Stimulated activated naive CD8-positive, alpha-beta T cell treated with anti-CD3 and anti-CD28 coated beads, Interleukin-15, Interleukin-2, amounts not matched to agents 100 U/mL and 50 U/mL, for 24 hours (primary cell): ENCODE results near the gene GLCCI1.
"Not testable (repeated sequence)": the region's sequence is repeated elsewhere in the genome, so short reads cannot be mapped to it uniquely, and the experiment has no call there.

Source experiments
- ATAC-seq: fragments of 150-1000 bp; cut with Tn5 transposase; one replicate; pipeline ENCODE4 v1.10.0; 2021
- DNase-seq: peaks from one replicate; pipeline ENCODE4 v3.0.0; 2021

Gene GLCCI1

GRCh38 chr7:8094164-8095140 lies 125.9 kb downstream of the GLCCI1 start:
- ATAC-seq (no peak), DNase-seq (no peak)

DNA sequence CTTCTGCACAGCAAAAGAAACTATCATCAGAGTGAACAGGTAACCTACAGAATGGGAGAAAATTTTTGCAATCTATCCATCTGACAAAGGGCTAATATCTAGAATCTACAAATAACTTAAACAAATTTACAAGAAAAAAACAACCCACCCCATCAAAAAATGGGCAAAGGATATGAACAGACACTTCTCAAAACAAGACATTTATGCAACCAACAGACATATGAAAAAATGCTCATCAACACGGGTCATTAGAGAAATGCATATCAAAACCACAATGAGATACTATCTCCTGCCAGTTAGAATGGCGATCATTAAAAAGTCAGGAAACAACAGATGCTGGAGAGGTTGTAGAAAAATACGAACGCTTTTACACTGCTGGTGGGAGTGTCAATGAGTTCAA lies 132.7 kb downstream of the GLCCI1 start:
- not testable (repeated sequence) for ATAC-seq, DNase-seq

GRCh38 chr7:8103282-8103681 lies 134.7 kb downstream of the GLCCI1 start:
- ATAC-seq, result no peak
- DNase-seq, result no peak

DNA sequence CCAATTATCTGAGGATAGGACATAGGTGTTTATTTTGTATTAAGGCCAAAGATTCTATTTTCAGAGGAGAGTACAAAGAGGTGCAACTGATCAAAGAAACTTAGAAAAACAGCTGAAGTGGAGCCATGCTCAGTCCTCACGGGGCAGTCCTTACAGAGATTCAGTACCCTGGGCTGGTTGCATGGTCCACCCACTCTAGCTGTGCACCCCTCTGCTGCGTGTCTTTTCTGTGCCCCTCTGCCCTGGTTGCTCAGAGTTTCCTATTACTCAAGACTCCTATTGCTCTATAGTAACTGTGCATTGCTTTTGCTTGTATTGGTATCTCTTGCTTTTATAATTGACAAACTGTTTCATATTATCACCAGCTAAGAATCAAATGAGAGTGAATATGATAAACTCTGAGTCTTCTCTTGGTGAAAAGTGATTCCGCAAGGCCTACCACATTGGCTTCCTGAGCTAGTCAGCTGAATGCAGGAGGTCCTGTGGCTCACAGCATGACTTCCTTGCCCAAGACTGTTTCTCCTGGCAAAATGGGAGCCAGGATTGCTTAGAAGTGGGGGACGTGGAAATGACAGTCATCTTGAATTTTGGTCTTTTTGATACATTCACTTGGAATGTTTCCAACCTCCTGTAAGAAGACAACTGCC lies 137.0 kb downstream of the GLCCI1 start:
- DNase-seq, result no peak
- peak; percentile 84 for ATAC-seq

- ATAC-seq, result no peak
- no peak for DNase-seq
These were observed 140.8 kb downstream of the GLCCI1 start for GRCh38 chr7:8109196-8110022.

GRCh38 chr7:8111282-8111960 lies 142.8 kb downstream of the GLCCI1 start:
- DNase-seq, result no peak

DNA sequence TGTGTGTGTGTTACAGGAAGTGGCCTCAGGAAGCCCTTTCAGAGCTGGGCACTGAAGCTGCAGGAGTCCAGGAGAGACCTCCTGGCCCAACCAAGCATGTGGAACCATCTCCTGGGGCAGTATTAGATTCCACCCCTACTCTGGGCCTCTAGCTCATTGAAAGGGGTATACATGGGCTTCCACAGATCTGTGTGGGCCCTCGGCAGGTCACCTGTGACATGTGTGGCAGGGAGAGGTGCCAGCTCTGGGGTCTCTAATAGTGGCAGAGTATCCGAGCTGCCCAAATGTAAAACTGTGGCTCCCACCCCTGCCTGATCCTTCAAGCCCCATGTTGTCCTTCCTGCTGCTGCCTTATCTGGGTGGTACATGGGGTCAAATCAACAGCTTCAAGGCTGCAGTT lies 144.1 kb downstream of the GLCCI1 start:
- no peak for DNase-seq
- ATAC-seq, result no peak

More at GRCh38 chr7:8111282-8111960, 142.8 kb downstream of the GLCCI1 start:
- no peak for ATAC-seq

DNA sequence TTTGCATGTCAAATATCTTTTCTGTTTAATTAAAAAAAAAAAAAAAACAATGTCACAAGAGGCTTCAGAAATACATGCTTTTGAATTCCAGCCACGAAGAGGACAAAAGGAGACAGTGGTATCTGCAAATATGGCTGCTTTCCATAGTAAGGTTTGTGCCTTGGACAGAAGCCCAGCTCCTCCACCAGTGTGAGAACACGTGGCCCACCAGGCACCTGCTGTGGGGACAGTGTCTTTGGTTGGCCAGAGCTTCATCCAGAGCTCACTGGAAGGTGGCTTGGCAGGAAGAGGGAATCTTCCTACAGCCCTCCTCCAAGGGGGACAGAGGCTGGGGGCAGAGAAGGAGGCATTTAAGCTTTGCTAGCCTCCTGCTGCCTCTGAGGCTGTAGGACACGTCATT lies 144.6 kb downstream of the GLCCI1 start:
- no peak for DNase-seq
- no peak for ATAC-seq

GRCh38 chr7:8114175-8114574 lies 145.6 kb downstream of the GLCCI1 start:
- DNase-seq (no peak), ATAC-seq (no peak)

DNA sequence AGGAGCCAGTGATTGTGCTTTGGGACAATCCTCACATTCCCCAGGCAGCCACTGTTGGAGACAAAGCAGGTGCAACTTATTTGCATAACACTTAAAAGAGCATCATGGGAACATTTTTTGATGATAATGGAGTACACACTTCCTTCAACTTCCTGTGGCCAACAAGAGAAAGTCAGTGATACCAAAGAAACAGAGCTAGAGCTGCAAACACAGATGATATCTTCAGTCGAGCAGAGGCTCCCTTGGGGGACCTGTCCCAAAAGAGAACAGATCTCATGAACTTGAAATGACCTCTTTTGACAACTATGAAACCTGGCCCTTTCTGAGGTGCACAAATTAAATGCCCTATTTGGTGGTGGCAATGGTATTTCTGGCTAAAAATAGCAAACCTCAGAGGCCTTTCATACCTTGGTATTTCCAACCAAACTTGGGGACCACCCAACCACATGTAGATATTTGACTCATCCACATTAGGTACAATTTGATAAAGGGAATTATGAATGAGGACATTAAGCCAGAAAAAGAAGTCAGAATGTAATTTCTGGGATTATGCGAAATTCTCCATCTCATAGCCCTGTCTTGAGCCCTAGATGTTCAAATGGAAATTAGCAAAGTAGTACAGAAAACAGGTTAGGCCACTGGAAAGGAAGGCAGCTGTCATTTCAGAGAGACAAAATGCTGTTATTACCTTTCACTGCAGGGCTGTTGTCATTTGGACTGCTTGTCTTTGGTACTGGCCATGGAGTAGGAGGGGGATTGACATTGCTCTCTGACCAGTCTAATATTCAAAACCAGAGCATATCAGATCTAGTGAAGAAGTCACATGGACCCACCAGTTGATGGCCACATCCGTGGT lies 147.2 kb downstream of the GLCCI1 start:
- no peak for DNase-seq
- ATAC-seq, result peak; percentile 86

DNA sequence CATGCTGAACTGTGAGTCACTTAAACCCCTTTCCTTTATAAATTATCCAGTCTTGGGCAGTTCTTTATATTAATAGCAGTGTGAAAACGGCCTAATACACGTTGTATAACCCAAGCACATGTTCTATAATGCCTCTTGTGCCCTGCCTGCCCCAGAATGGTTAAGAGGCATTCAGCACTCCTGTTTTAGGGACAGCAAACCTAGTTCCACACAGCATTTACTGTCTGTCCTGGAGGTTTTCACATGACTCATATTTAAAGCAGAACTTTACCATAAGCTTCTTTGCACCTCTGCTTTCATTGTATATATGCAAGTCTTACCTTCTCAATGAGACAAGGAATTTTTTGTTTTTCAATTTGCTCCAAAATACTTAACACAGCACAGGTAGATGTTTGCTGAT lies 148.6 kb downstream of the GLCCI1 start:
- ATAC-seq, result peak; percentile 55
- DNase-seq, result no peak

- ATAC-seq, result no peak
- no peak for DNase-seq
These were observed 150.7 kb downstream of the GLCCI1 start for GRCh38 chr7:8119262-8119661.

DNA sequence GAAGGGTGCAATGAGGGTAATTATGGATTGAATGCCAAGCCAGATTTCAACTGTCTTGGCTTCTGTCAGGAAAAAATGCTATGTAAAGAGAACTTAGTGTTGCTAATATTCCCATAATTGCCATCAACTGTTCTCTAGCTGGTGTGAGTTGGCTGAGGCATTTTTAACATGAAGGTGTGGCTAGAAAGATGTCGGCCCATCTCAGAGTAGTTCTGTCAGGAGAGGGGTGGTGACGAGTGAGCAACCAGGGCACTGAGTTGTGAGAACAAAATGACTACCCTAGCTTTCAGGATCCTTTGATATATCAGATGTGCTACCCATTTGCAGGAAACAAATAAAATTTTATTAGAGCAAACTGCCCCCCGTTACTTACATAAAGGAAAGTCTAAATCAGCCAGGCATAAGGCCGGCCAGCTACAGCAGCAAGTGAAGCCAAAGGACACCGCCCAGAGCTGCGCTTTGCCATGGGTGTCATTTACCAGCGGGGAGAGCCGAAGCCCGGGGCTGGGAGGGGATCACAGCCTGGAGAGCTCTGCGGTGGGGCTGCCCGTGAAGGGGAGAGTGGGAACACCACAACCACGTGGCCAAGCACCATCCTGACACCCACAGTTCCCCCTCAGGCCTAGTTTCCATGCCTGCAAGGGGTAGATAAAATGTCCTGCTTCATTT lies 151.9 kb downstream of the GLCCI1 start:
- no peak for DNase-seq
- no peak for ATAC-seq

GRCh38 chr7:8121243-8121642 lies 152.6 kb downstream of the GLCCI1 start:
- ATAC-seq, result no peak
- DNase-seq, result no peak

DNA sequence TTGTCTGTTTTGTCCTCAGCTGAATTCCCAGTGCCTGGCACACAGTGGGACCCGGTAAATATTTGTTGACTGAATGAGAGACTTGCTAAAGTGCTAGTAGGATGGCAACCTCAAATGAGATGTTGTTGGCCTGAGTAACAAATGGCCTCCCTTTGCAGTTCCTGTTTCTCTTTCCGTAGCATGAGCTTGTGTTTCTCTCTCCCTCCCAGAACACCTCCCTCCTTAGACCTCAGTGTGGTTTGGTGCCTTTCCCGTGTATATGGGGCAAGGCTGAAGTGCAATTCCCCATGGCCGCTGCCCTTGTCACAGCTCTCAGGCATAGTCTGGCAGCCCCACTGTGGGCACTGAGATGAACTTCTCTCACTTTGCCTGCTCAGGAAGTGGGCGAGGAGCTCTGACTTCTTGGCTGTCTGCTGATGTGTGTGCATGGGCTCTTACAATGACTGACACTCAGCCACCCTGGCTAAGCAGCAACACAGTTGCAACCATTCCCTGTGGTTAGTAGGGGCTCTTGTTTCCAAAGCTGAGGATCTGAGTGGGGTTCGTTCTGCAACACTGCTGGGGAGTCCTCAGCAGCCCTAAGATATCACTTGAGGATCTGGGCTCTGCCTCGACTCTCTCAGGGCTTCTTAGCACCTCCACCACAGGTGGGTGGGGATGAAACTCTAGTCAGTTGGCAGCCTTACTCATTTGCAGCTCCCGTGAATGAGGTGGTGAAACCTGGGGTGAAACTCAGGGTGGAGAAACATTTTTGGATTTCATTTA lies 157.3 kb downstream of the GLCCI1 start:
- DNase-seq (peak; percentile 80), ATAC-seq (peak; percentile 94)

DNA sequence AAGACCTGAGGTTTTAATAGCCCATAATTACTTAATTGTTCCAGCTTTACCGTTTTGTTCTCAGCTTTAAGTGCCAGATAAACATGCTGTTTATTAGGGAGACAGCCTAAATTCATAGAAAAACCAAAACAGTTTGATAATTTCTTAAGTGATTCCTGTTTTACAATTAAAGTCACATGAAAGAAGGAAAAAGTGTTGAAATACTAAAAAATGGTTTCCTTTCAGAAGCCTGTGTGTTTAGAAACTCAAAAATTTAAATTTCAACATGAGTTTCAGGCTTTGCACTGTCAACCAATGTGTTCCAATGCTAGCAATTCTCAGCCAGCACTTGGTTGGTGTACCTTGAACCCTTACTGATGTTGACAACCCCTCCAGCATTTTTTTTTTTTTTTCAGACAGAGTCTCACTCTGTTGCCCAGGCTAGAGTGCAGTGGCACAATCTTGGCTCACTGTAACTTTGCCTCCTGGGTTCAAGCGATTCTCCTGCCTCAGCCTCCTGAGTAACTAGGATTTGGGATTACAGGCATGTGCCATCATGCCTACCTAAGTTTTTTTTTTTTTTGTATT lies 158.1 kb downstream of the GLCCI1 start:
- DNase-seq (no peak), ATAC-seq (no peak)

DNA sequence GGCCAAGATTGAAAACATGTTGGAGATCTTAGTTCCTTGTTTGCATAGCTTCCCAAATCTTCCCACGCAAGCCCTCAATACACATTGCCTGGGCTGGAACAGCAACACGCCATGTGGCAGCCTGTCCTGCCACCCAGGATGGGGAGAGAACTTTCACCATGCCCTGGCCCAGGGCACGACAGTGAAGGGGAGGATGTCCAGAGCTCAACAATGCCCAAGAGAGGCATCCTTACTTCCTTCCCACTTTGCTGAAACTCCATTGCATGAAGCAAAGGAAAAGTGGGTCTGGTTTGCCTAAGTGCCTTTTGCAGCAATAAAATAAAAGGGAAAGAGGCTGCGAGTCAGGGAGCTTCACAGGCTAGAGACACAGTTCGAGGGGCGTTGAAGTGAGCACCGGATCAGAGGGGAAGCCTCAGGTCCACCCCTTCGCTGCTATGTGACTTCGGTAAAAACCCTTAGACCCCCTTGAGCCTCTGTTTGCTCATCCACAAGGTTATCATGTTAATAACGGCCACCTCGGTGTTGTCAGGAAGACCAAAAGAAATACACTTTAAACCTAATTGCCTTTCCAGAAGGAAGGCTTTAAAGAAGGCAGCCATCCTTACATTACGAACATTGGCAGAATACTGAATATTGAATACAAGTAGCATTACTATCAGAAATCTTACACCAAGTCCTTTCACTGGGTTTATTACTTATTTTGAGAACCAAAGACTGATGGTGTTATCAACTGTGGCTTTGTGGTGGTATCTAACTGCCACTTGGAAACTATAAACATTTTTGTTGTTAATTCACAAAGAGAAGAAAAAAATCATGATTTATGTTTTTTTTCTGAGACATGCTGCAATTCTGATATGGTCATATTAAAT lies 160.1 kb downstream of the GLCCI1 start:
- DNase-seq, result no peak

GRCh38 chr7:8129318-8129659 lies 160.7 kb downstream of the GLCCI1 start:
- DNase-seq (no peak), ATAC-seq (no peak)

More for the DNA sequence above, 160.1 kb downstream of the GLCCI1 start:
- no peak for ATAC-seq
